ENCODE data around the gene SUN2. TPM values are rescaled to one million over a fixed set of nuclear protein-coding genes. Genes with fewer than 3 reads are reported as not detected.

The SUN2 gene
- total RNA-seq, 1 donor from 2014 or later = 41.7 TPM

DNA sequence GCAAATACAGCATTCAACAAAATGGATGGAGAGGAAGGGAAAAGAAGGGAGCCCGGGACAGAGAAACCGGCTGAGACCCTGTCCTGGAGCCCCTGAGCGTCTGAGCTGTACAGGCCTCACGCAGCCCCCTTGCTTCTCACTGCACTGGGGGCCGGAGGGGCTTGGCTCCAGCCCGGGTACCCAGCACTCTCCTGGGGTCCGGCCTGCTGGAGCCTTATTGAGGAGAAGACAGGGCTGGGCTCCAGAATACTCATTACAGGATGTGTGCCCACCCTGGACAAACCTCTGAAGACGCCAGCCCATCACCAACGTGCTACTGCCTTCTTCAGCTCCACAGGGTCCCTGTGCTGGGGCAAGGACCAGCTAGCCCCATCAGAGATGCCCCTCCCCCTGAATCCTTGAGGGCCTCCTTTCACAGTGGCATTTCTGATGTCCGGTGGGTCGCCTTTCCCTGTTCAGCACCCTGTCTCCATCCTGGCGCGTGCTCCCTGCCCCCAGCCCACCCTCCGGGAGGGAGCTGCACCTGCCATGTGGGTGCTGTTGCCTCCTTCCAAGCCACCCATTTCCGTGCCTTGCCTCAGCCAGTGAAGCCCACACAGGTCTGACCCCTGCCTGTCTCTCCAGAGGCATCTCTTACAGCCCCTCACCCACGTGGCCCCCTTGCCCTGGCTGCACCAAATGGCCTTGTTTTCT is 14.6 kb upstream of the SUN2 start:
- Mint-ChIP-seq H3K9me3 (no peaks in the 10 kb centered on the region), H3K27me3 (ENCODE audit: low read depth) (no peaks in the 10 kb centered on the region), H3K4me3 (no peak overlapping the region), H3K36me3 (ENCODE audit: low read depth) (no peaks in the 10 kb centered on the region), H3K27ac (ENCODE audit: unreplicated experiment) (no peak overlapping the region), H3K4me1 (no peaks in the 10 kb centered on the region)
- DNase-seq (ENCODE audit: low read depth, low spot score) = no peak
- TF ChIP-seq, protein P1, sequence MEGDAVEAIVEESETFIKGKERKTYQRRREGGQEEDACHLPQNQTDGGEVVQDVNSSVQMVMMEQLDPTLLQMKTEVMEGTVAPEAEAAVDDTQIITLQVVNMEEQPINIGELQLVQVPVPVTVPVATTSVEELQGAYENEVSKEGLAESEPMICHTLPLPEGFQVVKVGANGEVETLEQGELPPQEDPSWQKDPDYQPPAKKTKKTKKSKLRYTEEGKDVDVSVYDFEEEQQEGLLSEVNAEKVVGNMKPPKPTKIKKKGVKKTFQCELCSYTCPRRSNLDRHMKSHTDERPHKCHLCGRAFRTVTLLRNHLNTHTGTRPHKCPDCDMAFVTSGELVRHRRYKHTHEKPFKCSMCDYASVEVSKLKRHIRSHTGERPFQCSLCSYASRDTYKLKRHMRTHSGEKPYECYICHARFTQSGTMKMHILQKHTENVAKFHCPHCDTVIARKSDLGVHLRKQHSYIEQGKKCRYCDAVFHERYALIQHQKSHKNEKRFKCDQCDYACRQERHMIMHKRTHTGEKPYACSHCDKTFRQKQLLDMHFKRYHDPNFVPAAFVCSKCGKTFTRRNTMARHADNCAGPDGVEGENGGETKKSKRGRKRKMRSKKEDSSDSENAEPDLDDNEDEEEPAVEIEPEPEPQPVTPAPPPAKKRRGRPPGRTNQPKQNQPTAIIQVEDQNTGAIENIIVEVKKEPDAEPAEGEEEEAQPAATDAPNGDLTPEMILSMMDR (conservative IDR thresholded peaks at IDR 0.05) = no peak

DNA sequence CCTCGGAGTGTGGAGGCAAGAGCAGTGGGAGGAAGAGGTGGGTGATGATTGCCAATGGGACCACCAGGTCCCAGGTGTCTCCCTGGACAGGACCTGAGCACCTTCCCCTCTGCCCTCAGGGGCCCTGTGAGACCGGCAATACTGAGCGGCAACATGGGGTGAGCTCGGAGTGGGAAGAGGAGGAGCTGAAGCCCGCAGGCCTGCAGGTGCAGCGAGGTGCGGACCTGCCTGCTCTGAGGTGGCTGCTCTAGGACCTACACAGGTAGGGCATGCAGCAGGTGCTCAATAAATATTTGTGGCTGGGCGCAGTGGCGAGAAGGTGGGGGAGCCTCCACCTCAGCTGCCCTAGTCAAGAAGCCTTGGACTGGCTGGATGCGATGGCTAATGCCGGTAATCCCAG is 12.2 kb upstream of the SUN2 start:
- Mint-ChIP-seq H3K36me3 (ENCODE audit: low read depth) (no peaks in the 10 kb centered on the region), H3K27ac (ENCODE audit: unreplicated experiment) (no peak overlapping the region), H3K27me3 (ENCODE audit: low read depth) (no peaks in the 10 kb centered on the region), H3K4me1 (no peaks in the 10 kb centered on the region), H3K4me3 (no peak overlapping the region), H3K9me3 (no peaks in the 10 kb centered on the region)
- TF ChIP-seq, protein P1 (conservative IDR thresholded peaks at IDR 0.05) = no peak
- no peak for DNase-seq (ENCODE audit: low read depth, low spot score)

DNA sequence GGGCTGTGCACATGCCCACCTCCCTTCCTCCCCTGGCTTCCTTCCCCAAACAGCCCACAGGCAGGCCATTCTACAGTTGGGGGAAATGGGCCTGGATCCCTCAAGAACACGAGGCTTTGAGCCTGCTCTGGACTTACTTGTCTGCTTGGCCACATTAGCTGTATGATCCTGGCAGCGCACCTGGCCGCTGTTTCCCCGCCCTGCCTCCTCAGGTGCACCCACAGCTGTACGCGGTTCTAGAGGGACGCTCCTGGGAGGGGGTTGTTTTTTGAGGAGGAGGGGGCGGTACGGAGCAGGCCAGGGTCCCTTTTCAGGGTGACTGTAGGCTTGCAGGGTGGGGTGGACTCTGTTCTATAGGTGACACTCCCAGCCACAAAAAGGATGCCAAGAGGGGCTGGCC is 11.5 kb upstream of the SUN2 start:
- TF ChIP-seq, protein P1 (conservative IDR thresholded peaks at IDR 0.05) = no peak
- peaks cover 6% of the 10 kb centered on the region for H3K4me1 Mint-ChIP-seq
- no peak overlapping the region for H3K27ac Mint-ChIP-seq (ENCODE audit: unreplicated experiment)
- peak overlapping the region; percentile 19 for H3K4me3 Mint-ChIP-seq
- no peak for DNase-seq (ENCODE audit: low read depth, low spot score)
- no peaks in the 10 kb centered on the region for H3K9me3 Mint-ChIP-seq
- H3K27me3 Mint-ChIP-seq (ENCODE audit: low read depth) = no peaks in the 10 kb centered on the region
- H3K36me3 Mint-ChIP-seq (ENCODE audit: low read depth) = no peaks in the 10 kb centered on the region

DNA sequence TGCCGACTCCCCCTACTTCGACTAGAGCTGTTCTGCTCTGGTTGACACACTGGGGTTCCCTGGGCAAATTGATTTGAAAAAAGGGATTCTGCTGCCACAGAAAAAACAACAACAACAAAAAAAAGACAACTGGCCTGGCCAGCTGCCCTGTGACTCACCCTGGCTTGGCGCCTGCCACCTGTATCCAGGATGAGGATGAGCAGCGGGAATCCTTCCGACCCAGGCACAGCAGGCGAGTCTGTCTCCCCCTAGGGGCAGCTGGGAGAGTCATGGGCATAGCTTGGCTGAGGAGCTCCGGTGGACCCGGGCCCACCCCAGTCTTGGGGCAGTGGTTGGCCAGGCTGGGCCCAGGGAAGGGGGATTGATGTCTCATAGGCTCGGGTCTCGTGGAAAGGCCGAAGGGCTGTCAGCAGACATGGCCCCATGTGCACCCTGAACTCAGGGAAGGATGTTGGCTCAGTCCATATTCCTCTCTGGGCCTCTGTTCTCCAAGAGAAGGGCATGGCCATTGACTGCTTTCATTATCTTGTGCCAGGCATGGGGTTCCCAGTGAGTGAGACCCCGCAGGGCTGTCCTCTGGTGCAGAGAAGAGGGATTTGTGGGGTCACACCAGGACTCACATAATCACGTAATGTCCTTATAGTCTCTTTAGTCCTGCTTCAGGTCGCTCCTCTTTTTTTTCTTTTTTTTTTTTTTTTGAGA is 10.4 kb upstream of the SUN2 start:
- Mint-ChIP-seq H3K4me1 (peaks cover 6% of the 10 kb centered on the region), H3K27me3 (ENCODE audit: low read depth) (no peaks in the 10 kb centered on the region), H3K36me3 (ENCODE audit: low read depth) (no peaks in the 10 kb centered on the region), H3K9me3 (no peaks in the 10 kb centered on the region), H3K27ac (ENCODE audit: unreplicated experiment) (no peak overlapping the region), H3K4me3 (peak overlapping the region; percentile 34)
- peak; percentile 62 for DNase-seq (ENCODE audit: low read depth, low spot score)
- TF ChIP-seq, protein P1 (conservative IDR thresholded peaks at IDR 0.05) = peak; percentile 76

DNA sequence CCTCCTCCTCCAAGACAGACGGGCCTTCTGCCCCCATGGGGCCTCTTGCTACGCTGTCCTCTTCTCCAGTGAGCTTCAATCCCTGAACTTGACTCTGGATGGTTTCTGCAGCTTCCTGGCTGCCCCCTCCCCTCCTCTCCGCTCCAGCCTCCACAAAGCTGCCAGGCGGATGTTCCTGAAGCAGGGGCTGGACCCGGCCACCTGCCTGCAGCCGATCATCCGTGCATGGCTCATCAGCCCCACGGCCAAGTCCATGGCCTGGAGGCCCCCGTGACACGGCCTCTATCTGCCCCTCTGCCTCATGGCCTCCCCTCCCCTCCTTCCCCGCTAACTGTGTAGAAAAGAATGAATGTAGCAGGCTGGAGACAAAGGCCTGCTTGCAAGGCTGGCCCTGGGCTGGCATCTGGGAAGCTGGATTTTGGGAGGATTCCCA is 6.8 kb upstream of the SUN2 start:
- H3K4me1 Mint-ChIP-seq = peaks cover 13% of the 10 kb centered on the region
- TF ChIP-seq, protein P1 (conservative IDR thresholded peaks at IDR 0.05) = no peak
- DNase-seq (ENCODE audit: low read depth, low spot score) = no peak
- no peak overlapping the region for H3K4me3 Mint-ChIP-seq
- H3K27ac Mint-ChIP-seq (ENCODE audit: unreplicated experiment) = no peak overlapping the region
- H3K27me3 Mint-ChIP-seq (ENCODE audit: low read depth) = no peaks in the 10 kb centered on the region
- no peaks in the 10 kb centered on the region for H3K9me3 Mint-ChIP-seq
- no peaks in the 10 kb centered on the region for H3K36me3 Mint-ChIP-seq (ENCODE audit: low read depth)
